ENCODE measurements around the gene LGALSL.

The LGALSL gene

DNA sequence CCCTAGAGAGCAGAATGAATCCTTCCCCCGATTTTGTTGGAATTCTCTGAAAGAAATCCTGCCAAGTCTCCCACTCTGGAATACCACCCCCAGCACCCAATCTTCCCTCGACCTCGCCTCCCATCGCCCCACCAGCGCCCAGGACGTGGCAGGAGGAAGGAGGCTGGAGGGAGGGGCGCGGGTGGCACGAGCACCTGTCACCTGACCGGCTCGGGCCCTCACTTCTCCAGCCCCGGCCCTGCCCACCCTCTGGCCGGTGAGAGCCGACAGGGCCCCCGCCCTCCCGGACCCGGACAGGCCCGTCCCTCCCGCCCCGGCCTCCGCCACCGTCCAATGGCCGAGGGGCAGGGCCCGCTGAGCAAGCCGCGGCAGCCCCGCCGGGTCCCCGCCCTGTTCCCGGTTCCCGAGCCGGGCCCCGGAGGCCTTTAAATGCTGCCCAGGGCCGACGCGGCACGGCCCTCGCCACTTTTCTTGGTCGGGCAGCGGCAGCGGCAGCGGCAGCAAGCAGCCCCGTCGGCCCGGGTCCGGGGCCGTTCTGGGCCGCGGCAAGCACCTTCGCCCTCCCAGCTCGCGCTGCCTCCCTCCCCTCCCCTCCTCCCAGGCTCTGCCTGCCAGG lies at the start of gene LGALSL:
LGALSL (plus strand) TSS at position 393 of the 616 bp plus-strand sequence. CDS start 384 bp downstream, outside the sequence.
- DNase-seq (ENCODE audit: low spot score), result no peak

DNA sequence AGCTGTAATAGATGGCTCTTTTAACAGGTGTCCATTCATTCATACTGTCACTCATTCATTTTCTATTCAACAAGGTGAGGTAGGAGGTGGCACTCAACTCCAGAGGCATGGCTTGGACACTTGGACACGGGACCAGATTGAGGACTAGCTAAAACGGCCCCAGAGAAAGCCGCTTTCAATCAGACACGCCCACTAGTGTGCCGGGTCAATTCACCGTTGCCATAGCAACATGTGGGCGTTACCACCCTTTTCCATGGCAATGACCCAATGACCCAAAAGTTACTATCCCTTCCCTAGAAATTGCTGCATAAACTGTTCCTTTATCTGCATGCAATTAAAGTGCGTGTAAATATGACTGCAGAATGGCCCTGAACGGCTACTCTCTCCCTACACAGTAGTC lies 49.2 kb upstream of the LGALSL start:
- no peak for DNase-seq (ENCODE audit: low spot score)

DNA sequence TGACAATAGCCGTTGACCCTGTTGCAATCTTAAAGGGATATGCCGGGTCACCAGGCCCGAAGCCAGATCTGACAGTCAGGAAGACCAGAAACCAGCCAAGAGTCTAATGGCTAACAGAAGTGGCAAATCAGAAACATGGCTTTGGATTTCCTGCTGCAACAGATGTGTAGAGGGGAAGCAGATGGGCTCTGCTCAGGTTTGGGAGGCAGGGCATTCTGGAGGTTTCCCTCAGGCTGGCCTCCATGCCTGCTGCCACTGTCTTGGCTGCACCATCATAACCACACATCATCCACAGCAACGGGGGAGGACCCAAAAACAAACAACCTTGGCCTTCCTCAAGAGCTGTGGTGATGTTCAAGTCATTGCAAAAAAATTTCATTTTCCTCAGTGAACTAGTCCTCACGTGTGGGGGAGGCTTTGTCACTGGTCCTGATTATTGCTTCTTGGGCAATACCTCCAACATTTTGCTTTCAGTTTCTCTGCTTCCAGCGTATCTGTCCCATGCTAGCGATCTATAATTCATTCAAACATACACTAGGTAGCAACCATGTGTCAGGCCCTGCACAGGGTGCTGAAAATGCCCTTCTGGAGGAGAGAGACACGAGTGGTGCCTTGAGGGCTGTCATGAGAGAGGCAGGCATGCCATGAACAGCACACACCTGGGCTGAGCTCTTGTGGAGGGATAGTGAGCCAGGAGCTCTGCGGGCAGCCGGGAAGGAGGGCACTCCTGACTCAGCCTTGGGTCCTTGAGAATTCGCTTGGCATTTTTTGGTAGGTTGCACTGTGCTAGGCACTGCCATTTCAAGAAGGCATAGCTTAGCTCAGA lies 48.2 kb upstream of the LGALSL start:
- no peak for DNase-seq (ENCODE audit: low spot score)

DNA sequence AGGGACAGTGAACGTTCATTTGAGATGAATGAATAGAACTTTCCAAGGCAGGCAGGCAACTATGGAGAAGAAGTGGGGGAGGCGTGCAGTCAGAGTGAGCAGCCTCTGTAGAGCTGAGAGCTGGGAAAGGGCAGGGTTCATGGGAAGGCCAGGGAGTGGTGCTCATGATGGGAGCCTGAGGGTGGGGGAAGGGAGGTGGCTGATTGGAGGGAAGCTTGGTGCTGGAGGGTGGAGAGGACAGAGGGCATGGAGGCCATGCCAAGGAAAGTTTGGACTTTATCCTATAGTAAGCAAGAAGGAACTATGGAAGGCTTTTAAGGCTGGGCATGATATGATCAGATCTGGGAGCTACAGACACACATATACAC lies 47.6 kb upstream of the LGALSL start:
- DNase-seq (ENCODE audit: low spot score), result no peak

DNA sequence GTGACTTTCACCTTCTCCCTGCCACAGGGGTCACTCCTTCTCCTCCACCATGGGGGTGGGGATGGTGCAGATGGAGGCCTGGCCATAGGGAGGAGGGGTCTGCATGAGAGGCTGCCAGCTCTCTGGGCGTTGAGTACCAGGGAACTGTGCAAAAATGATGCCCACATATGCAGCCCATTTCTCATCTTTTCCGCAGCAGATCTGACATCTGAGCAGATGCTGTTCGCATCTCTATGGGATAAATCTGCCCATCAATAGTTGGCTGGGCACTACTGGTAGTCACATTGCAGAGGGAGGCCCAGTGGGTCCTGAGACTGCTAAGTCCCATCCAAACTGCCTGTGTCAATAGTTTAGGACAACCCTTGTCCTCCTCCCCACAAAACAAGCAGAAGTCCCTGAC lies 45.9 kb upstream of the LGALSL start:
- no peak for DNase-seq (ENCODE audit: low spot score)

DNA sequence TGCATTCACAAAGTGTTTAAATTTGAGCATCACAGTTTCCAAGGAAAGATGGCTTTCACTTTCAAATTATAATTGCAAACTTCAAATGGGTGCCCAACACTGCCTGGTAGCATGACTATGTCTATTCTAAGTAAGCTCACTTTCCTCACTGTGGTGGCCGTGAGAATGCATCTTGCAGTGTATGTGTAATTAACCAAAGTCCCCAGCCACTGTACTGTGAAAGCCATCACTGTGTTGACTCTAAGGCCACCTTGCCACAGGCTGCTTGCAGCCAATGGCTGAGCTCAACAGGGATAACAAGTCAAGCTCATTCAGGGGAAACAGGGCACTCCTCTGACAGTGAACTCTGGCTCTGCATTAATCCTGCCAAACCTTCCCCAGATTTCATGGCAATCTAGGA lies 43.3 kb upstream of the LGALSL start:
- no peak for DNase-seq (ENCODE audit: low spot score)

DNA sequence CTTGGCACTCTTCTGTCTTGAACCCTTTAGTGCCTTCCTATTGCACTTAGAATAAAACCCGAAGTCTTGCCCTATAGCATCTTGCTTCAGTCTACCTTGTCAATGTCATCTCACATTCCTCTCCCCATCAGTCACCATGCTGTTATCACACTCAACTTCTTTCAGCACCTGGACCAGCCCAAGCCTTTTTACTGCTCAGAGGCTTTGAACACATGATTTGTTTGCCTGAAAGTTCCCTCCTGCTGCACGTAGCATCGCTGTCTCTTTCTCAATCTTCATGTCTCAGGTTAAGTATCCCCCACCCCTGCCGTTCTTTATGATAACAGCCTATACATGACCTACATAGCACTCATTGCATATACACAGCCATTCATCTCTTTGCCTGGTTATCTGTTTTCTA lies 41.3 kb upstream of the LGALSL start:
- DNase-seq (ENCODE audit: low spot score), result no peak

DNA sequence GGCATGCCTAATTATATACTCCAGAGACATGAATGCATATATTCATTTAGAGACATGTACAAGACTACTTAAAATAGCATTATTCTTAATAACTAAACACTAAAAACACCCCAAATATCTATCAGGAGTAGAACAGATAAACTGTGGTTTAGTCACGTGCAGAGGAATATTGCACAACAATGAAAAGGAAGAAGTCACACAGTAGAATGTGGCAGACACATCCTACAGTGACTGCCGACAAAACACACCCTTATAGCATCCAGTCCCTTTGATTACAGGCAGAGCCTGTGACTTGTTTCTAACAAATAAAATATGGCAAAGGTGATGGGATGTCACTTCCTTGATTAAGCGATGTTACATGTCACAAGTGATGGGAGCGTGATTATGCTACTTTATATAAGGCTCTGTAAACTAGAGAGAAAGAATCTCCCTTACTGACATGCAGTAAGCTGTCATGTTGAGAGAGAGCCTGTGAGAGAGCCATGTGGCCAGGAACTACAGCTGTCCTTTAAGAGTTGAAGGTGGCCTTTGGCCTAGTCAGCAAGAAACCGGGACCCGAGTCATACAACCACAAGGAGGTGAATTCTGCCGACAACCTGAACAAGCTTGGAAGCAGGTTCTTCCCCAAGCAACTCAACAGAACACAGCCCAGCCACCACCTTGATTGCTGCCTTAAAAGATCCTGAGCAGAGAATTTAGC lies 39.1 kb upstream of the LGALSL start:
- DNase-seq (ENCODE audit: low spot score), result no peak

DNA sequence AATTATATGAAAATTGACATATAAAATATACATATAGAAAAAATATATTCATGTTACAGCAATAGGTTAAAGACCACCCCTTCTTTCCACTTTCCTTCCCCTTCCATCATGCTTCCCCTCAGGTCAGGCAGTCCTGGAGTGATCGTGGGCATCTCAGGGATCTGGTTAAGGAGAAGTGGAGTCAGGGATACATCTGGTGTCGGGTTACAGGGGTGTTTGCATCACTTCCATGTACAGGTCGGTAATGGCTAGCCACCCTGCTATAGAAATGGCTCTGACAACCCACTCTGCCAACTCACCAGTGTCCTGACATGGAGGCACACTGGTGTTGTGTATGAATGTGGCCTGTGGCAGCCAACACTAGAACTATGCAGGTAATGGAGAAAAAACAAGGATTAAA lies 36.3 kb upstream of the LGALSL start:
- no peak for DNase-seq (ENCODE audit: low spot score)

DNA sequence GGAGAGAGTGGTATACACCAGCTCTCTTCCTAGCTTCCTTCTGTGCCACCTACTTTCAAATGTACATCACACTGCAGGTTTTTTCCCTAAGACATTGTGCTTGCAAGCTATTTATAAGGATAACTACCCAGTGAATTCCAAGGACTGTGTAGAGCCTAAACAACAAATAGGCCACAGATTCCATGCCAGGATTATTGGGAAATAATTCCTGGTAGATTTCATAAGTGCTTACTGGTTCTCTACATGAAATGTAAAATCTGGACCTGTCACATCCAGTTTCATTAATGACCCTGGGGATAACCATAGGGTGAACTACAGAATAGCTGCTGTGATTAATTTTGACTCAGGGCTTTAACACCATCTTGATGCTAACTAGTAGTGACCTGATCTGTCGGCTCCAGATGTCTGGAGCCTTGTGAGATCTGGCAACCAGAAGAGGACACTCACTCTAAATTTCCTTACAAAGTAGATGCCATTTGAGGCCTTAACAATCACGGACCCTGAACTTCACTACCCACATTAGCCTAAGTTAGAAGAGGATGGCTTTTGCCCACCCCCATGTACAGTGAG lies 34.3 kb upstream of the LGALSL start:
- DNase-seq (ENCODE audit: low spot score), result no peak

DNA sequence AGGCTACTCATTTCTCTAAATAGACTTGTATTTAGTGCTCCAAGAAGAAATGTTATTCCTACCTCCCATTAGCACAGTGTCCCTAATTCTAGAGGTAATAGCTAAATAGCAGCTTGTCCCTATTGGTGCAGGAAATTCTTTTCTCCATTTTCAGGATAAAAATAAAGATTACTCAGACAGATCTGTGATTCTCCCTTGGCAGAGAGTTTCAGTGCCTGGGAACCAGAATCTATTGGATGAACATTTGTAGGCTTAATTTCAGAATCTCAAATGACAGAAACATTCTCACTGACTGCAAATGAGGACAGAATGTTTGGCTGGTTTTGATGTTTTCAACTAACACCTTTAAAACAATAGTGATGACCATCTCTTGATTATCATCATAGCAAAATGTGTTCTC lies 33.3 kb upstream of the LGALSL start:
- no peak for DNase-seq (ENCODE audit: low spot score)

DNA sequence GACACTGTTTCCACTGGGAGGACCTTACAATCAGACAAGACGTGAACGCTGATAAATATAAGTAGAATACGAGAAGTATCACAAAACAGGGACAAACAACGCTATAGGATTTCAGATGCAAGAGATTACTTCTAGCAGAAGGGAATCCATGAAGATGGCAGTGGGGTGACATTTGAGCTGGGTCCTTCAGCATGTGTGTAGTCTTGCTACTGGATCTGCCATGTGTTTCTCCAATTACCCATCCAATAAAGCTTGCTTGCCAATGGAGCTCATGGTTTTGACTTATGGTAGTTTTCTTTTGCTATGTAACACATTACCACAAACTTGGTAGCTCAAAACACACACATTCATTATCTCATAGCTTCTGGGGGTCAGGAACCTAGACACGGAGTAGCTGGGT lies 32.8 kb upstream of the LGALSL start:
- DNase-seq (ENCODE audit: low spot score), result no peak

DNA sequence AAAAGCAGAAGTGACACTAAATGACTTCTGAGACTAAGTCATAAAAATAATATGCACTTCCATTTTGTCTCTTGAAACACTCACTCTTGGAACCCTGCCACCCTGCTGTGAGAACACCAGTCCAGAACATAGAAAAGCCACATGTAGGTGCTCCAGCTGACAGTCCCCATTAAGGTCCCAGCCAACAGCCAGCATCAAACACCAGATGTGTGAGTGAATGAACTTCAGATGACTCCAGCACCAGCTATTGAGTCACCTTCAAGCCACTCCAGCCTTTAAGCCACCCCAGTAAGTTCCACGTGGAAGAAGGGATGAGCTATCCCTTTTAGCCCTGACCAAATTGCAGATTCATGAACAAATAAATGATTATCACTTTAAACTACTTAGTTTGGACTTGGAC lies 31.5 kb upstream of the LGALSL start:
- DNase-seq (ENCODE audit: low spot score), result no peak

DNA sequence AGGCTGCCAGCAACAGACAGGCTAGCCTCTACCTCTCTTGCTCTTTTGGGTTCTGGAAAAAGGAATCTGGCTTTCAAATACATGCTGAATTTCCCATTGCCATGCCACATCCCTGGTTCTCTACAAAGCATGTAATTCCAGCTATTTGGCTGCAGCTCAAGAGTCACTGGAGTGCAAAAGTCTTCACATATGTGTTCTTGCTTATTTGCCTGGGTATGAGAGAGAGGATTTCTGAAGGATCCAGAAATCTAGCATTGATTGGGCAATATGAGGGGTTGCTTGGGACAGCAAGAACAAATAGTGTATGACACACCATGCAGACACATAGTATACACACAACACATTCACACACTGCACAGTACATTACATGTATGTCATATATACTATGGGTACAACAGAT lies 30.7 kb upstream of the LGALSL start:
- no peak for DNase-seq (ENCODE audit: low spot score)

DNA sequence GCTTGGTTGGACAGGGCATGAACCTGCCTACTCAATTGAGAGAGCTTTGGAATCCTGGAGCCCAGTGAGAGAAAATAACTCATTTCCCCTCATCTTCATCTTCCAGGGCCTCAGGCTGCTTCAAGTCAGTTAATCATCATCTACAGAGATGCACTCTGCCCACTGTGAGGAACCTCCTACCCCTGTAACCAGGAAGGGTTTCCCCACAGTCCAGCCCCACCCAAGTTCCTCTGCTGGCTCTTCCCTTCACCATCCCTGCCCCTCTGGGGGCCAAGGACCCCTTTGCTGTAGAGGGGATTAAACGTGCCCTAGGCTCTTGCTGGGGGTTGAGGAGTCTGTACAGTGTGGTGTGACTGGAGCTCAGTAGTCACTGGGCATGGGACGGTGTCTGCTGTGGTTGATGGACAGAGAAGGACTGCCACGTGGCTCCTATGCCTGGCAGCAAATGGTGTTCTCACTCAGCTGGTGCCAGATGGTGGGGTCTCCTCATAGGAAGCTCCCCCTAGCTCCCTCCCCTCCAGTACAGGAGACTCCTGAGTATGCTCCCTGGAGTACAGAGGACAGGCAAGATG lies 29.5 kb upstream of the LGALSL start:
- DNase-seq (ENCODE audit: low spot score), result no peak

DNA sequence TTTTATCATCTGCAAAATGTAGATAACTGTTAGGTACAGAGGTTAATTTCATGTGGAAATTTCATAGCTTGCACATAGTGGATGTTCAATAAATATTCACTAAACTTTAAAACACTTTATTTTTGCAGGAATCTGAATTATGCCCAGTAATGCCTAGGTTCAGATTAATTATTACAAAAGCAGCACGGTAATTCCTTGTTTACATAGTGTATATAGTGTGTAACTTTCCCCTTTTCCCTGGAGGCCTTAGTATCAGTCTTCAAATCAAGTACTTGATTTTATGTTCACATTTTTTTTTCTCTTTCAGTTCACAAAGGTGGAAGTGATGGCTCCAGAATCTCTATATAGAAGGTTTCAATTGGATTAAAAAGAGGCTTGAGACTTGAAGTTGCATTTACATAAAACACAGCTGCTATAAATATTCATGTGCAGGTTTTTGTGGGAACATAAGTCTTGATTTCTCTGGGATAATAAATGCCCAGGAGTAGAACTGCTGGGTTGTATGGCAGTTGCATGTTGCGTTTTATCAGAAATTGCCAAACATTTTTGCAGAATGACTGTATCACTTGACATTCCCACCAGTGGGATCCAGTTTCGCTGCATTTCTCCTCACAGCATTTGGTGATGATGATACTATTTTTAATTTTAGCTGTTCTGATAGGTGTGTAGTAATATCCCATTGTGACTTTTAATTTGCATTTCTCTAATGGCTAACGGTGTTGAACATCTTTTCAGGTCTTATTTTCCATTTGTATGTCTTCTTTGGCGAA lies 27.6 kb upstream of the LGALSL start:
- no peak for DNase-seq (ENCODE audit: low spot score)

DNA sequence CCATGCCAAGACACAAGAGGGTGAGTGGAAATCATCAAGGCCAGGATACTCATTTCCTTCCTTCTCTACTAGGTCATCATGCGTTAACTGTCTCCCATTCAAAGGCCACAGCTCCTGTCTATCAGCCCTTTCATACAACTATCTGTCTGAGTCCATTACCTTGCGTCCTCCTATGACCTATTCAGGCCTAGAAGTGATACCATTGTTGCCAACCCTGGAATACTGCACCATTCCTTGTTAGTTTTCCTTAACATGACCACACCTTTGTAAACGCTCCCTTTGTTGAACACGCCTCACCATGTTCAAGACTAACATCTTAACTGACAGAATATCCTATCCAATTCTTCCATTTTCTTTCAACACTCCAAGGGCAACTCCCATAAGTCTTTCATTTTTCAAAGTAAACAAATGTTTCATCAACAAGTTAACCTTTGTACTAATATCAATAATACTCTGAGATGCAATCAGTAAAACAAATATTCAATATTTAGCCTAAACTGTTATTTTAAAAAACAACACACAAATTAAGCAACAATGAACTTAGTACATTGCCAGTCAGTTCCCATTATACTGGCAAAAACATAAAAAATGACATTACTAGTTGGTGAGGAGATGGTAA lies 19.8 kb upstream of the LGALSL start:
- DNase-seq (ENCODE audit: low spot score), result no peak

DNA sequence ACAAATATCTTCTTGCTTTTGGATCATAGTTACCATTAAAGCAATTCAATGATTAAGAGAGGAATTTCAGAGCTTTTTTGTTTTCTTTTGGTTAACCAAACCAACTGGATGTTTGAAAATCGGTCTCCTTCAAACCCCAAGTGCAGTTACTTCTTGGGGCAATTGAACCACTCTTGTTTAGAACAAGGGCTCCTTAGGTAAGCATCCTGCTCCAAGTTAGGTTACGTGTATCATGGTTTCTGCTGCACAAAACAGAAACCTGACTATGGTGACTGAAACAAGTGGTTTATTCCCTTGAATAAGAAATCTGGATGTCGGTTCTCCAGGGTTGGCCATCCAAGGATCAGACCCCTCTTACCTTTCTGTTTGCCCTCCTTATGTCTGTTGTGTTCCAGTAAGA lies 16.1 kb upstream of the LGALSL start:
- no peak for DNase-seq (ENCODE audit: low spot score)

DNA sequence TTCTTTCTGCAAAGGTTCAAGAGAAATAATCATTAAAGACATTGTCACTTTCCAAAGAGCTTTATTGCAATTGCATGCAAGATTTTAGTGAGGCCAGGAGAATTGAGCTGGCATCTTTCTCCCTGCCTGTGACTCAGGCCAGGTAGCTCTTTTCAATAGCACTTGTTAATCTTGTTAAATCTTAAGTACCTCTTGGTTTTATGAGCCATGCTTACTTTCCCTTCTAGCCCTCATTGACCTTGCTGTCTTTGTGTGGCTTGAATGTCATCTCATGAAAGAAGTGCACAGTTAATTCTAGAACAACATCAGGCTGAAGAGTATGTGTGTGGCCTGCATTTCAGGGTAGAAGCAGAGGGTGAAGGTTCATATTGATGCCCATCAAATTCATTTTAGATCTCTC lies 14.8 kb upstream of the LGALSL start:
- no peak for DNase-seq (ENCODE audit: low spot score)

DNA sequence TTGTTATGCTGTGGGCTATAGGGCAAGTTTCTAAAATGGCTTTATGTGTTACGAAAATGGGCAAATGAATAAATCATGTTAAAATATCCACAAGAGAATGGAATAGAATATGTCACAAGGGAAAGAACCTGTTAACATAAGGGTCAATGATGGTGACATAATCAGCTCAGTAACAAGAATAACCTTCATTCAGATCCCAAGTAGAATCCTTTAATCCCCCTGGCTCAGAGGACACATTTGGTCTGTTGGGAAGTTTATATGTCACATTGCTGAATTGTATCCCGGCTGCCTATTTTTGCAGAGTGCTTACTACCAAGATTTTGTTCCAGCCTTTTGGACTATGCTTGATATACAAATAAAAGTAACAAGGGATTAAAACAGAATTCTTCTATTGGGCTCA lies 13.1 kb upstream of the LGALSL start:
- no peak for DNase-seq (ENCODE audit: low spot score)

DNA sequence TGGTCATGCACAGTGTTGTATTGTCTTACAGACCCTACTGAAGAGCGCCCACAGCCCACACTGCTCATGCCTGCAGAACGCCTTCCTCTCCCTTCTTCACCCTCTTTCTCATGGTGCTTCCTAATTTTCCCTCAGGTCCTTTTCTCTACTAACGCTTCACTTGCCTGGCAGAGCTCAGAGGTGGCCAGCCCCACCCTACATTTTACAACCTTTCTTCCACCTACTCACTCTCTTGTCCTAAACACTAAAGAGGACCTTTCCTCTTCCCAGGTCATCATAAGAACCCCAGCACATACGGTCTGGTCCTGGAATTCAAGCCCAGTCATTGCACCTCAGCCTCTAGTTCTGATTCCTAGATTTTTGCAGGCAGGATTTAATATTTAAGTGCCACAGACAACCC lies 11.7 kb upstream of the LGALSL start:
- no peak for DNase-seq (ENCODE audit: low spot score)

All from CD4-positive, alpha-beta T cell treated with Interleukin-2 at 100 ng/mL for 4 hours (primary cell).